Right lobe of liver (tissue), 6 donors: ENCODE results near the gene STAMBPL1. TPM values are rescaled to one million over a fixed set of nuclear protein-coding genes. Genes with fewer than 3 reads are reported as not detected.
A peak's percentile ranks its signal among the peaks of the same experiment; 100 is the strongest.

ENCODE experiments used
- ATAC-seq, 4 donors: fragments of 200-7000 bp; cut with Tn5 transposase; one replicate each; pipeline ENCODE4 v1.9.1; 2020; ENCODE audit warnings: mild to moderate bottlenecking in 4 of 4, moderate library complexity in 4 of 4
- DNase-seq, 3 donors: peaks; one replicate each; pipeline ENCODE4 v3.0.0-alpha.2; 2020
- H3K27ac ChIP-seq, 3 donors: fragments of 200-600 bp; one replicate each; pipeline ENCODE4 v1.8.0; 2022
- H3K27me3 ChIP-seq, 2 donors: fragments of 200-600 bp; one replicate each; pipeline ENCODE4 v1.8.0; 2022
- H3K36me3 ChIP-seq, 4 donors: fragments of 200-600 bp; sonication (generic) in 1 of 4; one replicate each; pipeline versions ENCODE4 v1.5.1 to v1.8.0; 2017 to 2022; ENCODE audit warnings: control low read depth in 1 of 4
- H3K4me1 ChIP-seq, 4 donors: fragments of 200-600 bp; sonication (generic) in 1 of 4; one replicate each; pipeline versions ENCODE4 v1.5.1 to v1.8.0; 2017 to 2022; ENCODE audit warnings: control low read depth in 1 of 4
- H3K4me3 ChIP-seq, 3 donors: fragments of 200-600 bp; one replicate each; pipeline ENCODE4 v1.8.0; 2022
- H3K9me3 ChIP-seq, 4 donors: fragments of 200-600 bp; sonication (generic) in 1 of 4; one replicate each; pipeline versions ENCODE4 v1.5.1 to v1.8.0; 2017 to 2022; ENCODE audit warnings: control low read depth in 1 of 4
- POLR2A ChIP-seq: fragments of 450-650 bp; IDR thresholded peaks from one replicate; pipeline ENCODE4 v1.6.1; 2017; ENCODE audit warnings: antibody characterized with exemption, mild to moderate bottlenecking
- WGBS: methylation state at CpG from one replicate; pipeline ENCODE4 v1.1.6; 2018; ENCODE audit warnings: low coverage, low lambda C conversion rate; ENCODE audit not compliant: insufficient coverage; ENCODE audit errors: missing lambda C conversion rate; 5-methylcytosine and 5-hydroxymethylcytosine counted together
- intact Hi-C, 2 donors: fragments of 100-400 bp; cut with DNase I; formaldehyde crosslinking; loops; one replicate each; pipeline versions ENCODE4 v1.11.2 to v1.14.1; 2022
- total RNA-seq, 6 experiments: library from RNA; depleted of rRNA in 2 of 6; stranded (reverse); fragments of >200 nt in 2 of 6; fragmentation: NEBNext Ultra II Directional in 3 of 6; extraction: Animal tissue kit (Norgen Biotek cat#: 25700) in 3 of 6; gene quantifications; one replicate each; pipeline versions ENCODE4 v1.1.0 to v1.2.4, GENCODE V29; 2016 to 2023
- TF ChIP-seq, protein P1 (sequence below), 4 donors: fragments of 200-600 bp in 3 of 4; fragments of 450-650 bp in 1 of 4; IDR thresholded peaks; one replicate each; pipeline versions ENCODE4 v1.5.1 to v1.8.0; 2016 to 2022; ENCODE audit warnings: antibody characterized with exemption in 4 of 4, mild to moderate bottlenecking in 2 of 4
- donor health status: DM: no; HTN: yes; CAD: no.
- donor health status: DM: no; HTN: no; CAD: no.
- donor health status: DM: no; HTN: no; CAD: no.
- donor health status: DM: no; HTN: yes; CAD: no.
- donor health status: DM: no; HTN: yes; CAD: no.

Gene STAMBPL1
- total RNA-seq, 6 experiments from 2014 or later, result 0.66 to 8.0 (median 4.2) TPM

DNA sequence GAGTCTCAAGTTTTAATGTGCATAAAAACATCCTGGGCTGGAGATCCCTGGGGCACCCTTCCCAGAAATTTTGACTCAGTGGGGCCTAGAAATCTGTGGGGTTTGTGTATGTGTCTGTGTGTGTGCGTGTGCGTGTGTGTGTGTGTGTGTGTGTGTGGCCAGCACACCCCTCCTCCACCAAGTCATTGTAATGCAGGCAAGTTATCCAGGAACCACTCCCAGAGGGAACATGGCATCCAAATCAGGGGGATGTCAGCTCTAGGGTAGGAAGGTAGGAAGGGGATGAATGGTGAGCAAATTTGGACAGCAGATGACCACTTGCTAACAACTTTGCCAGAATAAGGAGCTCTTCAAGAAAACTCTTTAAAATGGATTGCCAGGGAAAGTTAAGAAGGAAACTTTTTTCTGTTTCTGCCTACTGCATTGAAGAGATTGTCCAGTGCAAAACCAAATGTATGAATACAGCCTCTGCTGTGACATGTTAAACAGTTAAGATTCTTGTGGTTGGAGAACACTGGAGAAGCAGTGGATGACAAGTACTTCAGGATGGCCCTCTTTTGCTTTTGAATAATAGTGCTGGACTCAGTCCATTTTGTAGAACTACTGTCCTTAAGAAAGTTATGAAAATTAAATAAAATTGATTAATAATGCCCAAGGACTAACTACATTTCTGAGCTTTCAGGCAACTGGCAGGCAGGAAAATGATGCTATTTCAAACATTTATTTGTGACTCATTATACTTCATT is 12.3 kb downstream of the STAMBPL1 start:
- no peak overlapping the region for H3K27ac ChIP-seq
- peaks cover 0 to 27% (median 0%) of the 10 kb centered on the region in 4 donors for H3K4me1 ChIP-seq
- intact Hi-C loops, result no loop called here

GRCh38 chr10:88893611-88894010 is 13.6 kb downstream of the STAMBPL1 start:
- intact Hi-C loops, result no loop called here
- peaks cover 0 to 33% (median 0%) of the 10 kb centered on the region in 4 donors for H3K4me1 ChIP-seq
- no peaks in the 10 kb centered on the region for H3K9me3 ChIP-seq
- no peak for TF ChIP-seq POLR2A
- TF ChIP-seq, protein P1, sequence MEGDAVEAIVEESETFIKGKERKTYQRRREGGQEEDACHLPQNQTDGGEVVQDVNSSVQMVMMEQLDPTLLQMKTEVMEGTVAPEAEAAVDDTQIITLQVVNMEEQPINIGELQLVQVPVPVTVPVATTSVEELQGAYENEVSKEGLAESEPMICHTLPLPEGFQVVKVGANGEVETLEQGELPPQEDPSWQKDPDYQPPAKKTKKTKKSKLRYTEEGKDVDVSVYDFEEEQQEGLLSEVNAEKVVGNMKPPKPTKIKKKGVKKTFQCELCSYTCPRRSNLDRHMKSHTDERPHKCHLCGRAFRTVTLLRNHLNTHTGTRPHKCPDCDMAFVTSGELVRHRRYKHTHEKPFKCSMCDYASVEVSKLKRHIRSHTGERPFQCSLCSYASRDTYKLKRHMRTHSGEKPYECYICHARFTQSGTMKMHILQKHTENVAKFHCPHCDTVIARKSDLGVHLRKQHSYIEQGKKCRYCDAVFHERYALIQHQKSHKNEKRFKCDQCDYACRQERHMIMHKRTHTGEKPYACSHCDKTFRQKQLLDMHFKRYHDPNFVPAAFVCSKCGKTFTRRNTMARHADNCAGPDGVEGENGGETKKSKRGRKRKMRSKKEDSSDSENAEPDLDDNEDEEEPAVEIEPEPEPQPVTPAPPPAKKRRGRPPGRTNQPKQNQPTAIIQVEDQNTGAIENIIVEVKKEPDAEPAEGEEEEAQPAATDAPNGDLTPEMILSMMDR (IDR thresholded peaks at IDR 0.05), result no peak
- no peaks in the 10 kb centered on the region for H3K36me3 ChIP-seq
- no peak overlapping the region for H3K4me3 ChIP-seq
- WGBS, result 70% methylated on average over 3 of the region's 3 CpGs
- H3K27ac ChIP-seq, result no peak overlapping the region
- H3K27me3 ChIP-seq, result no peaks in the 10 kb centered on the region
- ATAC-seq (no peak), DNase-seq (no peak)

More for the DNA sequence above, 12.3 kb downstream of the STAMBPL1 start:
- H3K27me3 ChIP-seq, result no peaks in the 10 kb centered on the region
- H3K4me3 ChIP-seq, result no peak overlapping the region
- no peak for DNase-seq
- H3K36me3 ChIP-seq, result no peaks in the 10 kb centered on the region
- no peaks in the 10 kb centered on the region for H3K9me3 ChIP-seq
- WGBS, result 67% methylated on average over 2 of the region's 2 CpGs
- no peak for TF ChIP-seq POLR2A
- TF ChIP-seq, protein P1 (IDR thresholded peaks at IDR 0.05), result no peak
- no peak for ATAC-seq

GRCh38 chr10:88895250-88895649 is 15.2 kb downstream of the STAMBPL1 start:
- Histone ChIP-seq H3K9me3 (no peaks in the 10 kb centered on the region), H3K4me1 (peaks cover 0 to 33% (median 0%) of the 10 kb centered on the region in 4 donors), H3K4me3 (no peak overlapping the region), H3K27ac (peak overlapping the region in 1 of 3 donors; percentile 56), H3K36me3 (no peaks in the 10 kb centered on the region), H3K27me3 (no peaks in the 10 kb centered on the region)
- intact Hi-C loops, result no loop called here
- no peak for TF ChIP-seq POLR2A
- TF ChIP-seq, protein P1 (IDR thresholded peaks at IDR 0.05), result peak in 1 of 4 donors; percentile 12
- DNase-seq, result no peak
- 18% methylated on average over 1 of the region's 1 CpG for WGBS
- peak; percentile 80 to 86 (median 86) for ATAC-seq

DNA sequence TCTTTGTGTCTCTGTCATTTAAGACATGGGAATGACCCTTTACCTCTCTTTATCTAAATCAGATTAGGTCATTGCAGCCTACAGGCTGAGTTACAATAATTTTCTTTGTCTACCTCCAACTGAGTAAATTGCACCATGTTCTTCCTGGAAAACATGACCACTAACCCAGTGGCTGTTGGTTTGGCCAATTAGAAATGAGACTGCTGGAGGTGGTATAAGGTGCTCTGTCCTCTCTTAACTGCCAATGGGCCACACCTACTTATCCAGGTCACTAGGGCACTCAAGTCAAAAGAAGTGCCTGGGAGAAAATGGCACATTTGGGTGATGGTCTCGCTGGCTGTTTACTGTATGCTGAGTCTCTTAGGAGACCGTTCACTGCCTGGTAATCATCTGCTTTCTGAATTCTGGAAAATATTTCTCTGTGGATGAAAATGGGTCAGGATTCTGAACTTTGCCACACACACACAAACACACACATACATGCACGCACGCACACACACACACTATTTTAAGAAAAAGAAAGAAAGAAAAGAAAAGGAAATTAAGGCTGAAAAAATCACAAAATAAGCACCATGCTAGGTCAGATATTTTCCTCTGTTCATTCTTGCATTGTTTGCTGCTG is 16.4 kb downstream of the STAMBPL1 start:
- intact Hi-C loops, result no loop called here
- Histone ChIP-seq H3K27me3 (no peaks in the 10 kb centered on the region), H3K36me3 (no peaks in the 10 kb centered on the region), H3K27ac (peak overlapping the region in 2 of 3 donors; percentile 42 to 56), H3K4me3 (no peak overlapping the region), H3K9me3 (no peaks in the 10 kb centered on the region), H3K4me1 (peaks cover 0 to 33% (median 0%) of the 10 kb centered on the region in 4 donors)
- TF ChIP-seq, protein P1 (IDR thresholded peaks at IDR 0.05), result no peak
- 64% methylated on average over 3 of the region's 4 CpGs for WGBS
- peak in 3 of 4 donors; percentile 36 to 72 (median 70) for ATAC-seq
- no peak for DNase-seq
